H9 (cell line): Measurements from ENCODE around the gene DLG2. TPM values are rescaled to one million over a fixed set of nuclear protein-coding genes. Genes with fewer than 3 reads are reported as not detected.

ENCODE experiments used
- DNase-seq: peaks from one replicate; pipeline ENCODE4 v3.0.0-alpha.2; 2017
- H2AFZ ChIP-seq: one replicate; pipeline ENCODE4 v1.6.1; 2013; ENCODE audit warnings: mild to moderate bottlenecking, low read length, control low read depth, moderate library complexity
- H2AK5ac ChIP-seq: 2 replicates; pipeline ENCODE4 v1.6.1; 2013; ENCODE audit warnings: low read length, control low read depth, mixed read lengths; ENCODE audit not compliant: insufficient read length
- H2BK120ac ChIP-seq: one replicate; pipeline ENCODE4 v1.6.1; 2013; ENCODE audit warnings: low read depth, mild to moderate bottlenecking, low read length, control low read depth, inconsistent platforms; ENCODE audit not compliant: poor library complexity, severe bottlenecking
- H2BK12ac ChIP-seq: 2 replicates; pipeline ENCODE4 v1.6.1; 2013; ENCODE audit warnings: low read length, control low read depth, mixed read lengths, low read depth; ENCODE audit not compliant: insufficient read length
- H2BK15ac ChIP-seq: 2 replicates; pipeline ENCODE4 v1.6.1; 2013; ENCODE audit warnings: low read depth, low read length, control low read depth
- H2BK20ac ChIP-seq: one replicate; pipeline ENCODE4 v1.6.1; 2013; ENCODE audit warnings: low read depth, mild to moderate bottlenecking, low read length, control low read depth, inconsistent platforms; ENCODE audit not compliant: poor library complexity, severe bottlenecking
- H2BK5ac ChIP-seq: 2 replicates; pipeline ENCODE4 v1.6.1; 2013; ENCODE audit warnings: low read length, control low read depth, mixed read lengths; ENCODE audit not compliant: insufficient read length
- H3K14ac ChIP-seq: 2 replicates; pipeline ENCODE4 v1.6.1; 2013; ENCODE audit warnings: low read length, control low read depth; ENCODE audit not compliant: insufficient read depth
- H3K18ac ChIP-seq: 2 replicates; pipeline ENCODE4 v1.6.1; 2013; ENCODE audit warnings: low read depth, mild to moderate bottlenecking, mixed read lengths, low read length, control low read depth; ENCODE audit not compliant: insufficient read length
- H3K23ac ChIP-seq: 2 replicates; pipeline ENCODE4 v1.6.1; 2013; ENCODE audit warnings: low read length, control low read depth, mixed read lengths, low read depth; ENCODE audit not compliant: insufficient read length
- H3K23me2 ChIP-seq: 2 replicates; pipeline ENCODE4 v1.6.1; 2013; ENCODE audit warnings: low read depth, mild to moderate bottlenecking, mixed read lengths, low read length, control low read depth; ENCODE audit not compliant: insufficient read length, poor library complexity, severe bottlenecking
- H3K27ac ChIP-seq: 2 replicates; pipeline ENCODE4 v1.5.1; 2013; ENCODE audit warnings: low read length, control low read depth, mixed read lengths, low read depth; ENCODE audit not compliant: insufficient read length
- H3K27me3 ChIP-seq: 2 replicates; pipeline ENCODE4 v1.6.1; 2013; ENCODE audit warnings: low read length, control low read depth, inconsistent platforms; ENCODE audit not compliant: insufficient read depth
- H3K4ac ChIP-seq: 2 replicates; pipeline ENCODE4 v1.6.1; 2013; ENCODE audit warnings: low read depth, mild to moderate bottlenecking, control low read depth, inconsistent platforms, low read length, moderate library complexity
- H3K4me1 ChIP-seq: 2 replicates; pipeline ENCODE4 v1.6.1; 2013; ENCODE audit warnings: low read length, control low read depth, inconsistent platforms; ENCODE audit not compliant: insufficient read depth
- H3K4me2 ChIP-seq: 2 replicates; pipeline ENCODE4 v1.6.1; 2013; ENCODE audit warnings: low read length, control low read depth, mixed read lengths; ENCODE audit not compliant: insufficient read length, insufficient read depth
- H3K56ac ChIP-seq: 2 replicates; pipeline ENCODE4 v1.6.1; 2013; ENCODE audit warnings: low read depth, mild to moderate bottlenecking, mixed read lengths, low read length, control low read depth; ENCODE audit not compliant: insufficient read length
- H3K79me1 ChIP-seq: 2 replicates; pipeline ENCODE4 v1.6.1; 2013; ENCODE audit warnings: low read depth, mild to moderate bottlenecking, moderate library complexity, low read length, control low read depth, inconsistent platforms; ENCODE audit not compliant: insufficient read depth, poor library complexity, severe bottlenecking
- H3K79me2 ChIP-seq: 2 replicates; pipeline ENCODE4 v1.6.1; 2013; ENCODE audit warnings: low read length, control low read depth, inconsistent platforms; ENCODE audit not compliant: insufficient read depth
- H3K9ac ChIP-seq: 2 replicates; pipeline ENCODE4 v1.6.1; 2013; ENCODE audit warnings: low read length, control low read depth, mixed read lengths; ENCODE audit not compliant: insufficient read length; ENCODE audit errors: extremely low read depth
- H3K9me3 ChIP-seq: one replicate; pipeline ENCODE4 v1.6.1; 2013; ENCODE audit warnings: low read depth, low read length, inconsistent platforms; ENCODE audit not compliant: control insufficient read depth
- H3T11ph ChIP-seq: one replicate; pipeline ENCODE4 v1.6.1; 2013; ENCODE audit warnings: mild to moderate bottlenecking, low read length, control low read depth, inconsistent platforms
- H4K20me1 ChIP-seq: one replicate; pipeline ENCODE4 v1.6.1; 2013; ENCODE audit not compliant: control insufficient read depth, insufficient read length, insufficient read depth
- H4K5ac ChIP-seq: 2 replicates; pipeline ENCODE4 v1.6.1; 2013; ENCODE audit warnings: low read depth, mild to moderate bottlenecking, mixed read lengths, low read length, control low read depth; ENCODE audit not compliant: insufficient read length
- H4K8ac ChIP-seq: replicated peaks from 2 replicates; pipeline ENCODE4 v1.6.1; 2013; ENCODE audit warnings: low read length, control low read depth, mixed read lengths, low read depth; ENCODE audit not compliant: insufficient read length
- H4K91ac ChIP-seq: 2 replicates; pipeline ENCODE4 v1.6.1; 2013; ENCODE audit warnings: low read depth, mild to moderate bottlenecking, moderate library complexity, mixed read lengths, low read length, control low read depth; ENCODE audit not compliant: insufficient read length
- H3K27ac Mint-ChIP-seq, 3 experiments: 2 replicates in 2 of 3; 3 replicates in 1 of 3; pipeline ENCODE4 v1.8.0; 2020 to 2021; ENCODE audit warnings: mixed read lengths in 3 of 3, mild to moderate bottlenecking in 1 of 3, moderate library complexity in 1 of 3
- H3K27me3 Mint-ChIP-seq: 2 replicates; pipeline ENCODE4 v1.8.0; 2021; ENCODE audit warnings: low read depth, mild to moderate bottlenecking, moderate library complexity, mixed read lengths
- H3K36me3 Mint-ChIP-seq, 3 experiments: 2 replicates in 2 of 3; 3 replicates in 1 of 3; pipeline ENCODE4 v1.8.0; 2020 to 2021; ENCODE audit warnings: low read depth in 3 of 3, mixed read lengths in 3 of 3; ENCODE audit not compliant: insufficient read depth in 1 of 3
- H3K4me1 Mint-ChIP-seq, 2 experiments: 2 replicates each; pipeline ENCODE4 v1.8.0; 2020; ENCODE audit warnings: mixed read lengths in 2 of 2
- H3K4me3 Mint-ChIP-seq, 2 experiments: 2 replicates in 1 of 2; 3 replicates in 1 of 2; pipeline ENCODE4 v1.8.0; 2020 to 2021; ENCODE audit warnings: mild to moderate bottlenecking in 2 of 2, mixed read lengths in 2 of 2, moderate library complexity in 1 of 2
- H3K9me3 Mint-ChIP-seq, 2 experiments: 2 replicates in 1 of 2; 3 replicates in 1 of 2; pipeline ENCODE4 v1.8.0; 2020; ENCODE audit warnings: mild to moderate bottlenecking in 2 of 2, mixed read lengths in 2 of 2, moderate library complexity in 1 of 2
- WGBS: extraction: QIAGEN DNeasy Blood & Tissue Kit; methylation state at CpG from one replicate; pipeline ENCODE4 v1.1.7; 2013; ENCODE audit warnings: missing lambda C conversion rate, low lambda C conversion rate, mixed read lengths; ENCODE audit not compliant: insufficient read length; ENCODE audit errors: extremely low coverage; 5-methylcytosine and 5-hydroxymethylcytosine counted together
- total RNA-seq: library from RNA; stranded (reverse); gene quantifications from 2 replicates; pipeline ENCODE4 v1.2.1, GENCODE V29; 2021
- TF ChIP-seq, protein P1 (sequence below): fragments of 200-600 bp; sonication (generic); conservative IDR thresholded peaks from 3 replicates; pipeline ENCODE4 v1.8.0; 2021; ENCODE audit warnings: antibody characterized with exemption, mild to moderate bottlenecking

DLG2 gene
- total RNA-seq, 1 experiment from 2014 or later, result 8.0 TPM

- no peaks in the 10 kb centered on the region for H3K23me2 ChIP-seq
- no peak overlapping the region for H3K18ac ChIP-seq
- H3K27ac ChIP-seq, result no peak overlapping the region
- H3K9me3 ChIP-seq, result no peaks in the 10 kb centered on the region
- no peak overlapping the region for H3K4me2 ChIP-seq
- no peak overlapping the region for H3K14ac ChIP-seq
- no peak for DNase-seq
- no peaks in the 10 kb centered on the region for H3K79me1 ChIP-seq
- H3K23ac ChIP-seq, result no peak overlapping the region
- H3K79me2 ChIP-seq, result no peaks in the 10 kb centered on the region
- H4K8ac ChIP-seq, result no peak overlapping the region
- H3K27me3 ChIP-seq, result no peaks in the 10 kb centered on the region
- H4K20me1 ChIP-seq, result no peaks in the 10 kb centered on the region
- H2BK120ac ChIP-seq, result no peak overlapping the region
- Mint-ChIP-seq H3K4me3 (no peak overlapping the region), H3K4me1 (no peaks in the 10 kb centered on the region), H3K27me3 (no peaks in the 10 kb centered on the region), H3K36me3 (no peaks in the 10 kb centered on the region), H3K27ac (no peak overlapping the region), H3K9me3 (no peaks in the 10 kb centered on the region)
- no peak overlapping the region for H3K4ac ChIP-seq
- no CpG with 5 or more reads among the region's 2 CpGs for WGBS
- H2BK15ac ChIP-seq, result no peak overlapping the region
- no peak overlapping the region for H2AK5ac ChIP-seq
- no peak overlapping the region for H2BK5ac ChIP-seq
- H3K4me1 ChIP-seq, result no peaks in the 10 kb centered on the region
- H2BK12ac ChIP-seq, result no peak overlapping the region
- TF ChIP-seq, protein P1, sequence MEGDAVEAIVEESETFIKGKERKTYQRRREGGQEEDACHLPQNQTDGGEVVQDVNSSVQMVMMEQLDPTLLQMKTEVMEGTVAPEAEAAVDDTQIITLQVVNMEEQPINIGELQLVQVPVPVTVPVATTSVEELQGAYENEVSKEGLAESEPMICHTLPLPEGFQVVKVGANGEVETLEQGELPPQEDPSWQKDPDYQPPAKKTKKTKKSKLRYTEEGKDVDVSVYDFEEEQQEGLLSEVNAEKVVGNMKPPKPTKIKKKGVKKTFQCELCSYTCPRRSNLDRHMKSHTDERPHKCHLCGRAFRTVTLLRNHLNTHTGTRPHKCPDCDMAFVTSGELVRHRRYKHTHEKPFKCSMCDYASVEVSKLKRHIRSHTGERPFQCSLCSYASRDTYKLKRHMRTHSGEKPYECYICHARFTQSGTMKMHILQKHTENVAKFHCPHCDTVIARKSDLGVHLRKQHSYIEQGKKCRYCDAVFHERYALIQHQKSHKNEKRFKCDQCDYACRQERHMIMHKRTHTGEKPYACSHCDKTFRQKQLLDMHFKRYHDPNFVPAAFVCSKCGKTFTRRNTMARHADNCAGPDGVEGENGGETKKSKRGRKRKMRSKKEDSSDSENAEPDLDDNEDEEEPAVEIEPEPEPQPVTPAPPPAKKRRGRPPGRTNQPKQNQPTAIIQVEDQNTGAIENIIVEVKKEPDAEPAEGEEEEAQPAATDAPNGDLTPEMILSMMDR, result peak; percentile 72
- no peak overlapping the region for H4K5ac ChIP-seq
- H3K9ac ChIP-seq, result no peak overlapping the region
- H2BK20ac ChIP-seq, result no peak overlapping the region
- H2AFZ ChIP-seq, result no peak overlapping the region
- H3T11ph ChIP-seq, result no peak overlapping the region
- no peak overlapping the region for H3K56ac ChIP-seq
- no peak overlapping the region for H4K91ac ChIP-seq
Observed at GRCh38 chr11:83819931-83820549, 1807.1 kb downstream of the DLG2 start.
